MM.1S (cell line): ENCODE data around the gene ZNF587.
"Not testable (repeated sequence)": the region's sequence is repeated elsewhere in the genome, so short reads cannot be mapped to it uniquely, and the experiment has no call there.

ENCODE experiments used
- DNase-seq: peaks from one replicate; pipeline ENCODE4 v3.0.0-alpha.2; 2015
- H2AFZ ChIP-seq: fragments of 300-600 bp; sonication (generic); 2 replicates; pipeline ENCODE4 v1.6.0; 2016; ENCODE audit warnings: antibody characterized with exemption, low read length
- H3F3A ChIP-seq: fragments of 300-600 bp; sonication (generic); 2 replicates; pipeline ENCODE4 v1.6.1; 2016; ENCODE audit warnings: mild to moderate bottlenecking, antibody characterized with exemption, low read length, moderate library complexity, mixed read lengths; ENCODE audit not compliant: insufficient read depth
- H3K27ac ChIP-seq: fragments of 300-600 bp; sonication (generic); 2 replicates; pipeline ENCODE4 v1.5.1; 2016; ENCODE audit warnings: mild to moderate bottlenecking, low read length
- H3K27me3 ChIP-seq: fragments of 300-600 bp; sonication (generic); replicated peaks from 2 replicates; pipeline ENCODE4 v1.6.0; 2016; ENCODE audit warnings: low read length; ENCODE audit not compliant: insufficient read depth
- H3K36me3 ChIP-seq: fragments of 300-600 bp; sonication (generic); replicated peaks from 2 replicates; pipeline ENCODE4 v1.6.1; 2016; ENCODE audit warnings: mild to moderate bottlenecking, low read length, mixed read lengths; ENCODE audit not compliant: insufficient read depth
- H3K4me1 ChIP-seq: fragments of 300-600 bp; sonication (generic); 2 replicates; pipeline ENCODE4 v1.6.1; 2016; ENCODE audit warnings: low read length, mixed read lengths
- H3K4me2 ChIP-seq: fragments of 300-600 bp; sonication (generic); 2 replicates; pipeline ENCODE4 v1.6.0; 2016; ENCODE audit warnings: low read depth, low read length
- H3K4me3 ChIP-seq: fragments of 300-600 bp; sonication (generic); 2 replicates; pipeline ENCODE4 v1.5.1; 2016; ENCODE audit warnings: low read length, mixed read lengths
- H3K79me2 ChIP-seq: fragments of 300-600 bp; sonication (generic); 2 replicates; pipeline ENCODE4 v1.6.1; 2016; ENCODE audit warnings: mixed run types, low read length, mixed read lengths
- H3K9ac ChIP-seq: fragments of 300-600 bp; sonication (generic); 2 replicates; pipeline ENCODE4 v1.6.1; 2016; ENCODE audit warnings: low read length, mixed read lengths
- H3K9me2 ChIP-seq: fragments of 300-600 bp; sonication (generic); replicated peaks from 2 replicates; pipeline ENCODE4 v1.6.1; 2016; ENCODE audit warnings: mild to moderate bottlenecking, low read length, mixed read lengths; ENCODE audit not compliant: insufficient read depth
- H3K9me3 ChIP-seq: fragments of 300-600 bp; sonication (generic); replicated peaks from 2 replicates; pipeline ENCODE4 v1.6.1; 2016; ENCODE audit warnings: mild to moderate bottlenecking, low read length, mixed read lengths; ENCODE audit not compliant: insufficient read depth
- H4K20me1 ChIP-seq: fragments of 300-600 bp; sonication (generic); 2 replicates; pipeline ENCODE4 v1.6.1; 2016; ENCODE audit warnings: mild to moderate bottlenecking, low read length, moderate library complexity, mixed read lengths; ENCODE audit not compliant: insufficient read depth
- EZH2 ChIP-seq: fragments of 300-600 bp; sonication (generic); optimal IDR thresholded peaks from 2 replicates; pipeline ENCODE3; 2017; ENCODE audit warnings: low read depth, mild to moderate bottlenecking, antibody characterized with exemption, low read length, mixed read lengths
- EZH2phosphoT487 ChIP-seq: fragments of 300-600 bp; sonication (generic); IDR thresholded peaks from 2 replicates; pipeline ENCODE4 v1.6.1; 2018; ENCODE audit warnings: antibody characterized with exemption, low read length
- TF ChIP-seq, protein P1 (sequence below): fragments of 300-600 bp; sonication (generic); IDR thresholded peaks from 2 replicates; pipeline ENCODE4 v1.5.1; 2016; ENCODE audit warnings: antibody characterized with exemption, low read length, mixed read lengths

ZNF587 gene

GRCh38 chr19:57862351-57862750 is 12.7 kb downstream of the ZNF587 start:
- not testable (repeated sequence) for H3K4me2 ChIP-seq, H4K20me1 ChIP-seq, H3F3A ChIP-seq, H3K4me3 ChIP-seq, H3K27ac ChIP-seq, DNase-seq, H3K9me3 ChIP-seq, H3K4me1 ChIP-seq, H3K9me2 ChIP-seq, H3K27me3 ChIP-seq, H3K79me2 ChIP-seq, H3K9ac ChIP-seq, H2AFZ ChIP-seq
- H3K36me3 ChIP-seq, result peaks cover 12% of the 10 kb centered on the region

GRCh38 chr19:57867868-57868492 is 18.3 kb downstream of the ZNF587 start:
- H3K27me3 ChIP-seq, result no peaks in the 10 kb centered on the region
- no peaks in the 10 kb centered on the region for H3F3A ChIP-seq
- no peak overlapping the region for H3K4me3 ChIP-seq
- H3K9ac ChIP-seq, result no peak overlapping the region
- no peak overlapping the region for H2AFZ ChIP-seq
- DNase-seq, result no peak
- no peaks in the 10 kb centered on the region for H3K9me3 ChIP-seq
- TF ChIP-seq, protein P1, sequence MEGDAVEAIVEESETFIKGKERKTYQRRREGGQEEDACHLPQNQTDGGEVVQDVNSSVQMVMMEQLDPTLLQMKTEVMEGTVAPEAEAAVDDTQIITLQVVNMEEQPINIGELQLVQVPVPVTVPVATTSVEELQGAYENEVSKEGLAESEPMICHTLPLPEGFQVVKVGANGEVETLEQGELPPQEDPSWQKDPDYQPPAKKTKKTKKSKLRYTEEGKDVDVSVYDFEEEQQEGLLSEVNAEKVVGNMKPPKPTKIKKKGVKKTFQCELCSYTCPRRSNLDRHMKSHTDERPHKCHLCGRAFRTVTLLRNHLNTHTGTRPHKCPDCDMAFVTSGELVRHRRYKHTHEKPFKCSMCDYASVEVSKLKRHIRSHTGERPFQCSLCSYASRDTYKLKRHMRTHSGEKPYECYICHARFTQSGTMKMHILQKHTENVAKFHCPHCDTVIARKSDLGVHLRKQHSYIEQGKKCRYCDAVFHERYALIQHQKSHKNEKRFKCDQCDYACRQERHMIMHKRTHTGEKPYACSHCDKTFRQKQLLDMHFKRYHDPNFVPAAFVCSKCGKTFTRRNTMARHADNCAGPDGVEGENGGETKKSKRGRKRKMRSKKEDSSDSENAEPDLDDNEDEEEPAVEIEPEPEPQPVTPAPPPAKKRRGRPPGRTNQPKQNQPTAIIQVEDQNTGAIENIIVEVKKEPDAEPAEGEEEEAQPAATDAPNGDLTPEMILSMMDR, result no peak
- TF ChIP-seq EZH2phosphoT487 (no peak), EZH2 (no peak)
- peaks cover 6% of the 10 kb centered on the region for H3K36me3 ChIP-seq
- no peaks in the 10 kb centered on the region for H4K20me1 ChIP-seq
- no peak overlapping the region for H3K27ac ChIP-seq
- no peak overlapping the region for H3K4me2 ChIP-seq
- no peaks in the 10 kb centered on the region for H3K9me2 ChIP-seq
- no peaks in the 10 kb centered on the region for H3K79me2 ChIP-seq
- H3K4me1 ChIP-seq, result no peaks in the 10 kb centered on the region

DNA sequence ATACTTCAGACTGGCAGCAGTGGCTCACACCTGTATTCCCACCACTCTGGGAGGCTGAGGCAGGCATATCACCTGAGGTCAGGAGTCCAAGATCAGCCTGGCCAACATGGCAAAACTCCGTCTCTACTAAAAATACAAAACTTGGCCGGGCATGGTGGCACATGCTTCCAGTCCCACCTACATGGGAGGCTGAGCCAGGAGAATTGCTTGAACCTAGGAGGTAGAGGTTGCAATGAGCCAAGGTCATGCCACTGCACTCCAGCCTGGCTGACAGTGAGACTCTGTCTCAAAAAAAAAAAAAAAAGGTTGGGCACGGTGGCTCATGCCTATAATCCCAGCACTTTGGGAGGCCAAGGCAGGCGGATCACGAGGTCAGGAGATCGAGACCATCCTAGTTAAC is 20.0 kb downstream of the ZNF587 start:
- not testable (repeated sequence) for DNase-seq, H3K4me2 ChIP-seq, H4K20me1 ChIP-seq, H3K9ac ChIP-seq, H2AFZ ChIP-seq, H3K9me2 ChIP-seq, H3K27me3 ChIP-seq, H3K27ac ChIP-seq, H3K4me1 ChIP-seq, H3K36me3 ChIP-seq, H3K4me3 ChIP-seq, H3K79me2 ChIP-seq, H3K9me3 ChIP-seq, H3F3A ChIP-seq

- Histone ChIP-seq H3K36me3 (peaks cover 6% of the 10 kb centered on the region; the same call in 1 of the 2 replicates), H2AFZ (no peak overlapping the region), H3K27me3 (no peaks in the 10 kb centered on the region), H3K79me2 (no peaks in the 10 kb centered on the region), H3F3A (no peaks in the 10 kb centered on the region), H3K9ac (no peak overlapping the region), H3K4me2 (no peak overlapping the region), H4K20me1 (no peaks in the 10 kb centered on the region), H3K9me2 (no peaks in the 10 kb centered on the region), H3K27ac (no peak overlapping the region), H3K9me3 (no peaks in the 10 kb centered on the region), H3K4me3 (no peak overlapping the region), H3K4me1 (no peaks in the 10 kb centered on the region)
- TF ChIP-seq, protein P1, result no peak
- no peak for TF ChIP-seq EZH2
- no peak for TF ChIP-seq EZH2phosphoT487
- no peak for DNase-seq
Measured at GRCh38 chr19:57870225-57870624, 20.6 kb downstream of the ZNF587 start.
